ENCODE results near the gene ZSCAN20. TPM values are rescaled to one million over a fixed set of nuclear protein-coding genes. Genes with fewer than 3 reads are reported as not detected.

The ZSCAN20 gene
- total and polyA plus RNA-seq, 2 experiments from 2014 or later = 0.91 to 4.9 TPM

GRCh38 chr1:33469691-33470090 lies 2.8 kb upstream of the ZSCAN20 start:
- Histone ChIP-seq H4K20me1 (replicated peaks; ENCODE audit: insufficient read depth) (no peaks in the 10 kb centered on the region), H3K4me3 (no peak overlapping the region), H3F3A (replicated peaks; ENCODE audit: low read depth) (no peaks in the 10 kb centered on the region), H3K27ac (ENCODE audit: low read depth) (no peak overlapping the region), H3K27me3 (ENCODE audit: insufficient read depth) (0 out of 2 replicates have a peak, but pooled peaks cover 3% of the 10 kb centered on the region), H3K9me2 (ENCODE audit: insufficient read depth) (no peaks in the 10 kb centered on the region), H3K4me2 (no peak overlapping the region), H3K4me1 (ENCODE audit: insufficient read depth) (peaks cover 7% of the 10 kb centered on the region; the same call in 1 of the 2 replicates), H3K36me3 (ENCODE audit: insufficient read depth) (no peaks in the 10 kb centered on the region), H2AFZ (no peak overlapping the region), H3K79me2 (replicated peaks; ENCODE audit: insufficient read depth) (no peaks in the 10 kb centered on the region)
- Mint-ChIP-seq H3K27ac (no peak overlapping the region), H3K4me1 (peaks cover 21% of the 10 kb centered on the region), H3K27me3 (ENCODE audit: insufficient read depth, low read depth, poor library complexity) (peaks cover 10% of the 10 kb centered on the region), H3K9me3 (no peaks in the 10 kb centered on the region), H3K4me3 (no peak overlapping the region), H3K36me3 (ENCODE audit: low read depth) (no peaks in the 10 kb centered on the region; the same call in 2 of the 3 replicates)
- ATAC-seq (no peak), DNase-seq (ENCODE audit: low spot score) (no peak)
- TF ChIP-seq CTCF (conservative IDR thresholded peaks at IDR 0.05; ENCODE audit: low read depth in 2 of 2) (no peak), CREB1 (CRISPR knock-in tag; IDR thresholded peaks at IDR 0.05; ENCODE audit: low read depth) (no peak), ETS1 (IDR thresholded peaks at IDR 0.05) (no peak), ZNF462 (CRISPR knock-in tag; IDR thresholded peaks at IDR 0.05) (no peak), EZH2phosphoT487 (IDR thresholded peaks at IDR 0.05; ENCODE audit: unreplicated experiment) (no peak), NANOG (IDR thresholded peaks at IDR 0.05; ENCODE audit: borderline replicate concordance) (no peak), JUNB (IDR thresholded peaks at IDR 0.05; ENCODE audit: unreplicated experiment) (no peak), ZNF331 (CRISPR knock-in tag; IDR thresholded peaks at IDR 0.05; ENCODE audit: low read depth) (no peak), EZH2 (IDR thresholded peaks at IDR 0.05; ENCODE audit: low read depth, unreplicated experiment) (no peak), ZNF114 (CRISPR knock-in tag; IDR thresholded peaks at IDR 0.05) (no peak), STAT1 (IDR thresholded peaks at IDR 0.05; ENCODE audit: unreplicated experiment) (no peak), POLR2AphosphoS5 (IDR thresholded peaks at IDR 0.05; ENCODE audit: low read depth) (no peak)
- TF ChIP-seq, protein P1, sequence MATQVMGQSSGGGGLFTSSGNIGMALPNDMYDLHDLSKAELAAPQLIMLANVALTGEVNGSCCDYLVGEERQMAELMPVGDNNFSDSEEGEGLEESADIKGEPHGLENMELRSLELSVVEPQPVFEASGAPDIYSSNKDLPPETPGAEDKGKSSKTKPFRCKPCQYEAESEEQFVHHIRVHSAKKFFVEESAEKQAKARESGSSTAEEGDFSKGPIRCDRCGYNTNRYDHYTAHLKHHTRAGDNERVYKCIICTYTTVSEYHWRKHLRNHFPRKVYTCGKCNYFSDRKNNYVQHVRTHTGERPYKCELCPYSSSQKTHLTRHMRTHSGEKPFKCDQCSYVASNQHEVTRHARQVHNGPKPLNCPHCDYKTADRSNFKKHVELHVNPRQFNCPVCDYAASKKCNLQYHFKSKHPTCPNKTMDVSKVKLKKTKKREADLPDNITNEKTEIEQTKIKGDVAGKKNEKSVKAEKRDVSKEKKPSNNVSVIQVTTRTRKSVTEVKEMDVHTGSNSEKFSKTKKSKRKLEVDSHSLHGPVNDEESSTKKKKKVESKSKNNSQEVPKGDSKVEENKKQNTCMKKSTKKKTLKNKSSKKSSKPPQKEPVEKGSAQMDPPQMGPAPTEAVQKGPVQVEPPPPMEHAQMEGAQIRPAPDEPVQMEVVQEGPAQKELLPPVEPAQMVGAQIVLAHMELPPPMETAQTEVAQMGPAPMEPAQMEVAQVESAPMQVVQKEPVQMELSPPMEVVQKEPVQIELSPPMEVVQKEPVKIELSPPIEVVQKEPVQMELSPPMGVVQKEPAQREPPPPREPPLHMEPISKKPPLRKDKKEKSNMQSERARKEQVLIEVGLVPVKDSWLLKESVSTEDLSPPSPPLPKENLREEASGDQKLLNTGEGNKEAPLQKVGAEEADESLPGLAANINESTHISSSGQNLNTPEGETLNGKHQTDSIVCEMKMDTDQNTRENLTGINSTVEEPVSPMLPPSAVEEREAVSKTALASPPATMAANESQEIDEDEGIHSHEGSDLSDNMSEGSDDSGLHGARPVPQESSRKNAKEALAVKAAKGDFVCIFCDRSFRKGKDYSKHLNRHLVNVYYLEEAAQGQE (IDR thresholded peaks at IDR 0.05; ENCODE audit: unreplicated experiment) = no peak

Data from GM23338 (cell line).